BJ (cell line): Measurements from ENCODE around the gene CHRM1. TPM values are rescaled to one million over a fixed set of nuclear protein-coding genes. Genes with fewer than 3 reads are reported as not detected.
"Not testable (repeated sequence)": the region's sequence is repeated elsewhere in the genome, so short reads cannot be mapped to it uniquely, and the experiment has no call there.

Source experiments
- CTCF ChIA-PET: fragments of 350-600 bp; formaldehyde crosslinking; extraction: SDS; loops from one replicate; lab custom pipeline; 2021; ENCODE audit warnings: antibody characterized with exemption, inconsistent platforms; lab: Yijun Ruan, JAX
- POLR2A ChIA-PET: fragments of 300-600 bp; sonication (Branson Sonifier 250); formaldehyde crosslinking; extraction: SDS; loops from one replicate; lab custom pipeline; 2021; ENCODE audit warnings: antibody characterized with exemption; lab: Charles Lee
- DNase-seq: peaks from one replicate; pipeline ENCODE4 v3.0.0-alpha.2; 2011; ENCODE audit warnings: low read depth
- H3K27me3 ChIP-seq: 2 replicates; pipeline ENCODE4 v1.6.0; 2011; ENCODE audit warnings: low read length; ENCODE audit not compliant: control insufficient read depth, insufficient read depth
- H3K36me3 ChIP-seq: 2 replicates; pipeline ENCODE4 v1.5.1; 2011; ENCODE audit warnings: low read length; ENCODE audit not compliant: control insufficient read depth, insufficient read depth
- H3K4me3 ChIP-seq: 2 replicates; pipeline ENCODE4 v1.5.1; 2011; ENCODE audit warnings: low read depth, mild to moderate bottlenecking, control low read depth, low read length
- polyA plus RNA-seq: library from polyadenylated mRNA; depleted of rRNA; stranded (reverse); fragments of >200 nt; gene quantifications from 2 replicates; pipeline ENCODE4 v1.2.3, GENCODE V29; 2011; rRNA removed
- small RNA-seq: library from RNA; depleted of rRNA; stranded (forward); fragments of <200 nt; gene quantifications from one replicate; pipeline ENCODE3, GENCODE V24; 2012; ENCODE audit warnings: low replicate concordance, low read depth; ENCODE audit not compliant: insufficient read length
- TF ChIP-seq, protein P1 (sequence below): IDR thresholded peaks from 2 replicates; pipeline ENCODE4 v1.5.1; 2011; ENCODE audit warnings: low read depth, mild to moderate bottlenecking, control low read depth, inconsistent platforms, low read length, moderate library complexity; ENCODE audit not compliant: insufficient read depth

CHRM1 gene
- polyA plus RNA-seq, 1 experiment, result not detected

DNA sequence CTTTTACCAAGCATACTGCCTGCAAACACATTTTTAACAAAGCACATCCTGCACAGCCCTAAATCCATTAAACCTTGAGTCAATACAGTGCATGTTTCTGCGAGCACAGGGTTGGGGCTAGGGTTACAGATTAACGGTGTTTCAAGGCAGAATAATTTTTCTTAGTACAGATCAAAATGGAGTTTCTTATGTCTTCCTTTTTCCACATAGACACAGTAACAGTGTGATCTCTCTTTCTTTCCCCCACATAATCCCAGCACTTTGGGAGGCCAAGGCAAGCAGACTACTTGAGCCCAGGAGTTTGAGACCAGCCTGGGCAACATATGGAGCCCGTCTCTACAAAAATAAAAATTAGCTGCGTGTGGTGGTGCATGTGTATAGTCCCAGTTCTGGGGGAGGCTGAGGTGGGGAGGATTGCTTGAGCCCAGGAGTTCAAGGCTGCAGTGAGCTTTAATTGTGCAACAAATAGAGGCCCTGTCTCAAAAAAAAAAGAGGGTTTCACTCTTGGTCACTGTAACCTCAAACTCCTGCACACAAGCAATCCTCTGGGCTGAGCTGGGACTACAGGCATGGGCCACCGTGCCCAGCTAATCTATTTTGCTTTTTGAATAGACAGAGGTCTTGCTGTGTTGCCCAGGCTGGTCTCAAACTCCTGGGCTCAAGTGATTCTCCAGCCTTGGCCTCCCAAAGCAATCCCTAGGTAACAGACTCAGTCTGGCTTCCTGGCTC lies 60.2 kb downstream of the CHRM1 start:
- H3K36me3 ChIP-seq, result no peaks in the 10 kb centered on the region
- no peak for DNase-seq
- POLR2A ChIA-PET, result interaction anchor here (0.7 kb wide), 1 partner anchor 153 kb away, joined by 3 read pairs; no protein-coding TSS in a partner anchor
- TF ChIP-seq, protein P1, sequence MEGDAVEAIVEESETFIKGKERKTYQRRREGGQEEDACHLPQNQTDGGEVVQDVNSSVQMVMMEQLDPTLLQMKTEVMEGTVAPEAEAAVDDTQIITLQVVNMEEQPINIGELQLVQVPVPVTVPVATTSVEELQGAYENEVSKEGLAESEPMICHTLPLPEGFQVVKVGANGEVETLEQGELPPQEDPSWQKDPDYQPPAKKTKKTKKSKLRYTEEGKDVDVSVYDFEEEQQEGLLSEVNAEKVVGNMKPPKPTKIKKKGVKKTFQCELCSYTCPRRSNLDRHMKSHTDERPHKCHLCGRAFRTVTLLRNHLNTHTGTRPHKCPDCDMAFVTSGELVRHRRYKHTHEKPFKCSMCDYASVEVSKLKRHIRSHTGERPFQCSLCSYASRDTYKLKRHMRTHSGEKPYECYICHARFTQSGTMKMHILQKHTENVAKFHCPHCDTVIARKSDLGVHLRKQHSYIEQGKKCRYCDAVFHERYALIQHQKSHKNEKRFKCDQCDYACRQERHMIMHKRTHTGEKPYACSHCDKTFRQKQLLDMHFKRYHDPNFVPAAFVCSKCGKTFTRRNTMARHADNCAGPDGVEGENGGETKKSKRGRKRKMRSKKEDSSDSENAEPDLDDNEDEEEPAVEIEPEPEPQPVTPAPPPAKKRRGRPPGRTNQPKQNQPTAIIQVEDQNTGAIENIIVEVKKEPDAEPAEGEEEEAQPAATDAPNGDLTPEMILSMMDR, result no peak
- no peak overlapping the region for H3K4me3 ChIP-seq
- no peaks in the 10 kb centered on the region for H3K27me3 ChIP-seq
- CTCF ChIA-PET, result interaction anchor here (3.5 to 5.7 kb wide), 2 partner anchors 20 to 75 kb away, joined by 22 to 76 read pairs; partner anchors contain the start of genes SLC3A2 and TMEM179B

DNA sequence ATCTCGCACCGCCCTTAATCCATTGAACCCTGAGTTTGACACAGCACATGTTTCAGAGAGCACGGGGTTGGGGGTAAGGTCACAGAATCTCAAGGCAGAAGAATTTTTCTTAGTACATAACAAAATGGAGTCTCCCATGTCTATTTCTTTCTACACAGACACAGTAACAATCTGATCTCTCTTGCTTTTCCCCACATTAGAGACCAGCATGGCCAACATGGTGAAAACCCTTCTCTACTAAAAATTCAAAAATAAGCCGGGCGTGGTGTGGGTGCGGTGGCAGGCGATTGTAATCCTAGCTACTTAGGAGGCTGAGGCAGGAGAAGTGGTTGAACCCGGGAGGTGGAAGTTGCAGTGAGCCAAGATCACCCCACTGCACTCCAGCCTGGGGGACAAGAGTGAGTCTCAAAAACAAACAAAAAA lies 61.9 kb downstream of the CHRM1 start:
- DNase-seq, CTCF ChIA-PET, H3K4me3 ChIP-seq, H3K36me3 ChIP-seq, H3K27me3 ChIP-seq, POLR2A ChIA-PET: not testable (repeated sequence)

Small RNA genes within 50 kb of the gene (small RNA-seq; reads per million reads assigned to genes)
- not detected for gene RN7SL259P

Other genes starting within 250 kb of the CHRM1 start
- gene UQCC3, start 249.7 kb downstream of the CHRM1 start, polyA plus RNA-seq, result 6.9 TPM in 2 replicates
- gene LBHD1, start 249.1 kb downstream of the CHRM1 start, polyA plus RNA-seq, result 4.0 and 4.1 TPM in 2 replicates
- gene UBXN1, start 242.3 kb downstream of the CHRM1 start, polyA plus RNA-seq, result 83.7 and 86.0 TPM in 2 replicates
- gene LRRN4CL, start 231.8 kb downstream of the CHRM1 start, polyA plus RNA-seq, result 2.6 and 2.9 TPM in 2 replicates
- 70.8 and 94.1 TPM in 2 replicates for gene BSCL2, start 213.9 kb downstream of the CHRM1 start, polyA plus RNA-seq
- gene GNG3, start 213.7 kb downstream of the CHRM1 start, polyA plus RNA-seq, result not detected in 2 replicates
- 10.0 and 17.3 TPM in 2 replicates for gene HNRNPUL2, start 193.9 kb downstream of the CHRM1 start, polyA plus RNA-seq
- gene TTC9C, start 192.9 kb downstream of the CHRM1 start, polyA plus RNA-seq, result 31.7 and 32.6 TPM in 2 replicates
- 3.5 and 3.8 TPM in 2 replicates for gene ZBTB3, start 167.2 kb downstream of the CHRM1 start, polyA plus RNA-seq
- gene POLR2G, start 159.8 kb downstream of the CHRM1 start, polyA plus RNA-seq, result 151 and 208 TPM in 2 replicates
- gene TAF6L, start 150.0 kb downstream of the CHRM1 start, polyA plus RNA-seq, result 9.1 and 17.0 TPM in 2 replicates
- gene TMEM179B, start 134.0 kb downstream of the CHRM1 start, polyA plus RNA-seq, result 76.2 and 97.1 TPM in 2 replicates
- 13.6 and 15.7 TPM in 2 replicates for gene TMEM223, start 129.4 kb downstream of the CHRM1 start, polyA plus RNA-seq
- 37.8 and 51.0 TPM in 2 replicates for gene NXF1, start 115.9 kb downstream of the CHRM1 start, polyA plus RNA-seq
- 61.5 and 76.6 TPM in 2 replicates for gene STX5, start 89.3 kb downstream of the CHRM1 start, polyA plus RNA-seq
- gene TEX54, start 88.5 kb downstream of the CHRM1 start, polyA plus RNA-seq, result not detected in 2 replicates
- 24.4 and 37.9 TPM in 2 replicates for gene WDR74, start 81.8 kb downstream of the CHRM1 start, polyA plus RNA-seq
- 394 and 535 TPM in 2 replicates for gene SLC3A2, start 40.5 kb downstream of the CHRM1 start, polyA plus RNA-seq
- not detected in 2 replicates for gene SLC22A6, start 63.6 kb upstream of the CHRM1 start, polyA plus RNA-seq
- not detected in 2 replicates for gene SLC22A8, start 94.5 kb upstream of the CHRM1 start, polyA plus RNA-seq
- not detected in 2 replicates for gene SLC22A24, start 222.9 kb upstream of the CHRM1 start, polyA plus RNA-seq